ENCODE measurements around the gene TIGD3. TPM values are rescaled to one million over a fixed set of nuclear protein-coding genes. Genes with fewer than 3 reads are reported as not detected.

Gene TIGD3
- total and polyA plus RNA-seq, 9 donors = 0.11 to 0.72 (median 0.33) TPM; not detected in 2

DNA sequence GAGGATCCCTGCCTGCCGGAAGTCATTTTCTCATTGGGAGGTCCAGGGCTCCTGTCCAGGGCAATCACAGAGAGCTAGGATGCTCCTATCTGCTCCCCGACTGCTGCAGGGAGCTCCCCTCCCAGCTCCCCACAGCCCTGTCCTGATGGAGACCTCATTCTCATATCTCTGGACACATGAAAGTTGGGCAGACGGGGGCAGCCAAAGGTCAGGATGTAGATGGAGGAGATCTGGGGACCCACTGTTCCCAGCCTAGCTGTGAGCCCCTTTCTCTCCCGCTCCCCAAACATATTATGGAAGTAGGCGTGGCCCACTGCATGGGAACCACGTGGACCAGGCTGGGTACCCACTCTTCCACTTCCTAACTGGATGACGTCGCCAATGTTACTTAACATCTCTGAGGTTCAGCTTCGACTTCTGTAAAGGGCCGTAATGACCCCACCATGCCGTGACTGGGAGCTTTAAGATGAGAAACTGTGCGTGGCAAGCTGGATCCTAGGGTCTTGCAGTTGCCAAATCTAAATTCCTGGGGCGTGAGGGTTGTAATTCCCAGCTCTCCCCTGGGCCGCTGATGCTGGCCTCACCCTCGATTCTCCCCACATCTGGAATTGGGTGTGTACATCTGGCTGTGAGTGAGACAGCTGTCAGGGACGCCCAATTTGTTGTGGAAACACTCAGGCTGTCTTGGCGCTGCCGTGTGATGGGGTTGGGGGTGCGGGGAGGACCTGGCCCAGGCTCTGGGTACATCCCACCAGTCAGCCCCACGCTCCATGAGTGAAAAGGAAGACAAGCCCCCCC is 38.1 kb upstream of the TIGD3 start:
- H3K4me1 ChIP-seq (ENCODE audit: insufficient read depth) = peaks cover 15% of the 10 kb centered on the region
- WGBS, 3 donors = 12 to 13% (median 12%) methylated on average over 20 of the region's 20 CpGs
- TF ChIP-seq EP300 (IDR thresholded peaks at IDR 0.05) = no peak
- TF ChIP-seq, protein P1, sequence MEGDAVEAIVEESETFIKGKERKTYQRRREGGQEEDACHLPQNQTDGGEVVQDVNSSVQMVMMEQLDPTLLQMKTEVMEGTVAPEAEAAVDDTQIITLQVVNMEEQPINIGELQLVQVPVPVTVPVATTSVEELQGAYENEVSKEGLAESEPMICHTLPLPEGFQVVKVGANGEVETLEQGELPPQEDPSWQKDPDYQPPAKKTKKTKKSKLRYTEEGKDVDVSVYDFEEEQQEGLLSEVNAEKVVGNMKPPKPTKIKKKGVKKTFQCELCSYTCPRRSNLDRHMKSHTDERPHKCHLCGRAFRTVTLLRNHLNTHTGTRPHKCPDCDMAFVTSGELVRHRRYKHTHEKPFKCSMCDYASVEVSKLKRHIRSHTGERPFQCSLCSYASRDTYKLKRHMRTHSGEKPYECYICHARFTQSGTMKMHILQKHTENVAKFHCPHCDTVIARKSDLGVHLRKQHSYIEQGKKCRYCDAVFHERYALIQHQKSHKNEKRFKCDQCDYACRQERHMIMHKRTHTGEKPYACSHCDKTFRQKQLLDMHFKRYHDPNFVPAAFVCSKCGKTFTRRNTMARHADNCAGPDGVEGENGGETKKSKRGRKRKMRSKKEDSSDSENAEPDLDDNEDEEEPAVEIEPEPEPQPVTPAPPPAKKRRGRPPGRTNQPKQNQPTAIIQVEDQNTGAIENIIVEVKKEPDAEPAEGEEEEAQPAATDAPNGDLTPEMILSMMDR (IDR thresholded peaks at IDR 0.05) = no peak
- no peak for TF ChIP-seq POLR2A (IDR thresholded peaks at IDR 0.05)
- DNase-seq = peak in 3 of 5 donors; percentile 58 to 66 (median 63)
- peak overlapping the region; percentile 96 for H3K4me3 ChIP-seq
- no peaks in the 10 kb centered on the region for H3K36me3 ChIP-seq
- peak overlapping the region; percentile 11 to 84 for H3K27ac ChIP-seq
- no peaks in the 10 kb centered on the region for H3K27me3 ChIP-seq
- intact Hi-C loops (cut with DNase I) = loop anchor here in 1 of 4 donors (1.0 kb wide), 1 partner anchor 41 kb away; no protein-coding TSS in a partner anchor
- H3K9me3 ChIP-seq = no peaks in the 10 kb centered on the region

DNA sequence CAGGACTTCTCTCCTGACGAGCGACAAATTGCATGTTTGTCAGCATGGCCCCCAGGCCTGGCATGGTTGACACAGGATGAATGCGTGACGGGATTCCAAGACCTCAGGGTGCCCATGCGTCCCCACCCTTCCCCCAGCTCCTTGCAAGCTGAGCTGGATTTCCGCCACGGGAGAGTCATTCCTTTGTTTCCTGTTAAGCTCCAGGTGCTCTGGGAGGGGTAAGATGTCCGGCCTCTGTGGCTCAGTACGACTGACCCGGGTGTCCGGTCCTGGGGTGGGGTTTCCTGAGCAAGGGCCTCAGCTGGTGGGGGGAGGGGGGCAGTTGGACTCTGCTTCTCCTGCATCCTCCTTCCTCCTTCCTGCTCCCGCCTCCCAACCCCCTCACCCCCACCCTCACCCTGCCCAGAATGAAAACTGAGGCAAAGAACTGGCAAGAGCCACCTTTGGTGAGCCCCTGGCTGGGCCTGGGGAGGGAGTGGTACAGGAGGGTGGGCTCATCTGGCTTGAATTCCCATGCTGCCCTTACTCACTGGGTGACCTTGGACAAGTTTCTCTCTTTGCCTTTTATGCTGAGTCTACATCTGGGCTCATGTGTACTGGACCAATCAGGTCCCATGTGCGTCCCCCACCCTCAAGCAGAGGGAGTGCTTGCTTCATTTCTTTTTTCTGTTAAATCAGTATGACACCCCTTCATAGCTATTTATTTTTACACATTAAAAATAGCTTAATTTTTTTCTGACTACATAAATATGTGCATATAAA is 37.3 kb upstream of the TIGD3 start:
- peak; percentile 12 for TF ChIP-seq POLR2A (IDR thresholded peaks at IDR 0.05)
- TF ChIP-seq, protein P1 (IDR thresholded peaks at IDR 0.05) = peak in 1 of 3 donors; percentile 18
- TF ChIP-seq EP300 (IDR thresholded peaks at IDR 0.05) = no peak
- peaks cover 15% of the 10 kb centered on the region for H3K4me1 ChIP-seq (ENCODE audit: insufficient read depth)
- intact Hi-C loops (cut with DNase I) = no loop called here

GRCh38 chr11:65320386-65321075 is 34.0 kb upstream of the TIGD3 start:
- DNase-seq = no peak
- Histone ChIP-seq H3K27ac (no peak overlapping the region), H3K4me1 (ENCODE audit: insufficient read depth) (peaks cover 11% of the 10 kb centered on the region), H3K36me3 (no peaks in the 10 kb centered on the region), H3K4me3 (no peak overlapping the region), H3K9me3 (no peaks in the 10 kb centered on the region), H3K27me3 (no peaks in the 10 kb centered on the region)
- TF ChIP-seq, protein P1 (IDR thresholded peaks at IDR 0.05) = no peak
- TF ChIP-seq EP300 (IDR thresholded peaks at IDR 0.05) (no peak), POLR2A (IDR thresholded peaks at IDR 0.05) (no peak)
- intact Hi-C loops (cut with DNase I) = no loop called here
- 76 to 78% (median 77%) methylated on average over 22 of the region's 22 CpGs for WGBS, 3 donors

More for the DNA sequence above, 37.3 kb upstream of the TIGD3 start:
- WGBS, 3 donors = 5 to 22% (median 11%) methylated on average over 13 of the region's 13 CpGs
- H3K27ac ChIP-seq = peak overlapping the region; percentile 11 to 84
- peak; percentile 67 to 78 (median 78) for DNase-seq
- peak overlapping the region; percentile 96 for H3K4me3 ChIP-seq
- H3K9me3 ChIP-seq = no peaks in the 10 kb centered on the region
- H3K36me3 ChIP-seq = no peaks in the 10 kb centered on the region
- no peaks in the 10 kb centered on the region for H3K27me3 ChIP-seq

DNA sequence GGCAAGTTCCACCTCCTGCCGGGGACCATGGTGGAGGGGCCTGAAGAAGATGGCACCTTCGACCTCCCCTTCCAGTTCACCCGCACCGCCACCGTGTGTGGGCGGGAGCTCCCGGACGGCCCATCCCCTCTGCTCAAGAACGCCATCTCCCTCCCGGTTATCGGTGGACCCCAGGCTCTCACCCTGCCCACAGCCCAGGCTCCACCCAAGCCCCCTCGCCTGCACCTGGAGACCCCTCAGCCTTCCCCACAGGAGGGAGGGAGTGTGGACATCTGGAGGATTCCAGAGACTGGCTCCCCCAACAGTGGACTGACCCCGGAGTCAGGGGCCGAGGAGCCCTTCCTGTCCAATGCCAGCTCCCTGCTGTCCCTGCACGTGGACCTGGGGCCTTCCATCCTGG is 33.5 kb upstream of the TIGD3 start:
- TF ChIP-seq POLR2A (IDR thresholded peaks at IDR 0.05) = no peak
- TF ChIP-seq EP300 (IDR thresholded peaks at IDR 0.05) = no peak
- TF ChIP-seq, protein P1 (IDR thresholded peaks at IDR 0.05) = no peak
- H3K27ac ChIP-seq = no peak overlapping the region
- no peaks in the 10 kb centered on the region for H3K9me3 ChIP-seq
- no peak overlapping the region for H3K4me3 ChIP-seq
- peaks cover 8% of the 10 kb centered on the region for H3K4me1 ChIP-seq (ENCODE audit: insufficient read depth)
- no peak for DNase-seq
- no peaks in the 10 kb centered on the region for H3K36me3 ChIP-seq
- no peaks in the 10 kb centered on the region for H3K27me3 ChIP-seq
- intact Hi-C loops (cut with DNase I) = no loop called here
- 69 to 79% (median 74%) methylated on average over 15 of the region's 15 CpGs for WGBS, 3 donors
